HCT116 (cell line): Measurements from ENCODE around the gene LRP1. TPM values are rescaled to one million over a fixed set of nuclear protein-coding genes. Genes with fewer than 3 reads are reported as not detected.

Experiments used
- ATAC-seq: fragments of 200-7000 bp; cut with Tn5 transposase; 2 replicates; pipeline ENCODE4 v1.9.1; 2020; ENCODE audit warnings: mild to moderate bottlenecking, moderate library complexity
- BruUV-seq: library from RNA; stranded (reverse); fragments of 400-500 nt; replicated peaks from 2 replicates; lab custom pipeline; 2021; lab: Mats Ljungman, UMichigan
- CTCF ChIA-PET: fragments of 300-600 bp; sonication (Branson Sonifier 250); formaldehyde crosslinking; loops from one replicate; lab custom pipeline; 2021; ENCODE audit warnings: antibody characterized with exemption; lab: Charles Lee
- POLR2A ChIA-PET: fragments of 300-600, 350-600 bp; sonication (Branson Sonifier 250); formaldehyde crosslinking; loops from one replicate; lab custom pipeline; 2021; ENCODE audit warnings: antibody characterized with exemption; lab: Charles Lee
- RAD21 ChIA-PET, 2 experiments: fragments of 300-600 bp; sonication (Branson Sonifier 250); formaldehyde crosslinking; loops; one replicate each; lab custom pipeline; 2023; ENCODE audit warnings: low total read pairs in 2 of 2; ENCODE audit not compliant: uncharacterized antibody in 2 of 2, unreplicated experiment in 2 of 2, low non-redundant PET in 1 of 2; lab: Charles Lee
- DNase-seq: peaks from one replicate; pipeline ENCODE4 v3.0.0-alpha.2; 2010; ENCODE audit warnings: low read depth, low spot score
- H2AFZ ChIP-seq: fragments of 200-600 bp; shearing (Covaris generic), sonication (generic); 2 replicates; pipeline ENCODE4 v1.6.1; 2017; ENCODE audit warnings: low read depth, mixed run types, mixed read lengths, antibody characterized with exemption, low read length; ENCODE audit not compliant: poor library complexity, severe bottlenecking
- H3K27ac ChIP-seq: 2 replicates; pipeline ENCODE4 v1.5.1; 2012; ENCODE audit warnings: low read depth, low read length
- H3K27me3 ChIP-seq: fragments of 200-600 bp; sonication (generic); 2 replicates; pipeline ENCODE4 v1.6.1; 2016; ENCODE audit warnings: mixed run types, low read length, mixed read lengths; ENCODE audit not compliant: insufficient read depth
- H3K36me3 ChIP-seq, 2 experiments: fragments of 200-500 bp in 1 of 2; fragments of 200-600 bp in 1 of 2; sonication (Bioruptor generic) in 1 of 2; sonication (generic) in 1 of 2; 2 replicates each; pipeline versions ENCODE4 v1.5.1 to v1.6.1; 2014 to 2016; ENCODE audit warnings: low read length in 2 of 2, inconsistent platforms in 1 of 2, mixed read lengths in 1 of 2, mixed run types in 1 of 2; ENCODE audit not compliant: insufficient read depth in 2 of 2, control insufficient read depth in 1 of 2
- H3K4me1 ChIP-seq, 2 experiments: fragments of 200-600 bp in 1 of 2; sonication (generic) in 1 of 2; 2 replicates each; pipeline versions ENCODE4 v1.5.1 to v1.6.1; 2012 to 2017; ENCODE audit warnings: low read length in 2 of 2, inconsistent platforms in 1 of 2, mild to moderate bottlenecking in 1 of 2, mixed read lengths in 1 of 2, mixed run types in 1 of 2, moderate library complexity in 1 of 2; ENCODE audit not compliant: insufficient read depth in 2 of 2, control insufficient read depth in 1 of 2
- H3K4me2 ChIP-seq: fragments of 200-600 bp; sonication (generic); 2 replicates; pipeline ENCODE4 v1.6.1; 2017; ENCODE audit warnings: mixed run types, low read length, mixed read lengths
- H3K4me3 ChIP-seq, 2 experiments: fragments of 200-600 bp in 1 of 2; sonication (generic) in 1 of 2; replicated peaks in 1 of 2; 2 replicates each; pipeline ENCODE4 v1.5.1; 2011 to 2016; ENCODE audit warnings: low read length in 2 of 2, control low read depth in 1 of 2, low read depth in 1 of 2, mild to moderate bottlenecking in 1 of 2, mixed read lengths in 1 of 2, mixed run types in 1 of 2
- H3K79me2 ChIP-seq: fragments of 200-600 bp; sonication (generic); 2 replicates; pipeline ENCODE4 v1.6.1; 2017; ENCODE audit warnings: mild to moderate bottlenecking, mixed run types, low read length, moderate library complexity, mixed read lengths; ENCODE audit not compliant: insufficient read depth
- H3K9ac ChIP-seq: fragments of 200-600 bp; sonication (generic); 2 replicates; pipeline ENCODE4 v1.6.1; 2016; ENCODE audit warnings: low read length, mixed read lengths
- H3K9me2 ChIP-seq: fragments of 200-600 bp; sonication (generic), shearing (Covaris generic); 2 replicates; pipeline ENCODE4 v1.6.1; 2017; ENCODE audit warnings: mixed run types, mild to moderate bottlenecking, moderate library complexity; ENCODE audit not compliant: insufficient read depth
- H3K9me3 ChIP-seq, 2 experiments: fragments of 200-500 bp in 1 of 2; fragments of 200-600 bp in 1 of 2; sonication (Bioruptor generic) in 1 of 2; sonication (generic) in 1 of 2; 2 replicates each; pipeline ENCODE4 v1.6.1; 2014 to 2017; ENCODE audit warnings: low read length in 2 of 2, mixed read lengths in 2 of 2, inconsistent platforms in 1 of 2, low read depth in 1 of 2, mild to moderate bottlenecking in 1 of 2, mixed run types in 1 of 2, moderate library complexity in 1 of 2; ENCODE audit not compliant: control insufficient read depth in 1 of 2, insufficient read depth in 1 of 2
- H4K20me1 ChIP-seq: fragments of 200-600 bp; sonication (generic), shearing (Covaris generic); 2 replicates; pipeline ENCODE4 v1.6.1; 2017; ENCODE audit warnings: mixed run types, mild to moderate bottlenecking, moderate library complexity; ENCODE audit not compliant: insufficient read depth
- ATF3 ChIP-seq: IDR thresholded peaks from 2 replicates; pipeline ENCODE4 v1.6.1; 2012
- CBX3 ChIP-seq: IDR thresholded peaks from 2 replicates; pipeline ENCODE4 v1.6.1; 2012; ENCODE audit warnings: low read depth
- CEBPB ChIP-seq: IDR thresholded peaks from 2 replicates; pipeline ENCODE4 v1.6.1; 2012; ENCODE audit warnings: low read depth
- CTCF ChIP-seq, 3 experiments: fragments of 200-600 bp in 1 of 3; sonication (generic) in 1 of 3; IDR thresholded peaks in 2 of 3; conservative IDR thresholded peaks in 1 of 3; 2 replicates each; pipeline ENCODE4 v1.5.1; 2012 to 2017; ENCODE audit warnings: low read depth in 2 of 3, low read length in 2 of 3, antibody characterized with exemption in 1 of 3, borderline replicate concordance in 1 of 3, control low read depth in 1 of 3, mild to moderate bottlenecking in 1 of 3, mixed read lengths in 1 of 3, mixed run types in 1 of 3, moderate library complexity in 1 of 3; ENCODE audit not compliant: insufficient read depth in 1 of 3
- EGR1 ChIP-seq: IDR thresholded peaks from 2 replicates; pipeline ENCODE4 v1.6.1; 2012; ENCODE audit warnings: low read depth
- ELF1 ChIP-seq: IDR thresholded peaks from 2 replicates; pipeline ENCODE4 v1.6.1; 2012; ENCODE audit warnings: low read depth, borderline replicate concordance
- FOSL1 ChIP-seq: IDR thresholded peaks from 2 replicates; pipeline ENCODE4 v1.6.1; 2012; ENCODE audit warnings: low read depth
- JUND ChIP-seq: IDR thresholded peaks from 2 replicates; pipeline ENCODE4 v1.6.1; 2012
- REST ChIP-seq: IDR thresholded peaks from 2 replicates; pipeline ENCODE4 v1.6.1; 2012; ENCODE audit warnings: low read depth
- SIN3A ChIP-seq: IDR thresholded peaks from 2 replicates; pipeline ENCODE4 v1.6.1; 2012; ENCODE audit warnings: low read depth
- SP1 ChIP-seq: IDR thresholded peaks from 2 replicates; pipeline ENCODE4 v1.6.1; 2012; ENCODE audit warnings: low read depth
- TCF7L2 ChIP-seq: IDR thresholded peaks from 2 replicates; pipeline ENCODE4 v1.7.0; 2011; ENCODE audit warnings: borderline replicate concordance, inconsistent platforms; ENCODE audit not compliant: insufficient read depth, insufficient read length; ENCODE audit errors: extremely low read depth
- YY1 ChIP-seq: IDR thresholded peaks from 2 replicates; pipeline ENCODE4 v1.6.1; 2011; ENCODE audit warnings: low read length, low read depth, moderate library complexity, mild to moderate bottlenecking; ENCODE audit not compliant: insufficient replicate concordance; ENCODE audit errors: extremely low read depth
- ZBTB33 ChIP-seq: IDR thresholded peaks from 2 replicates; pipeline ENCODE4 v1.6.1; 2011; ENCODE audit warnings: mild to moderate bottlenecking, low read length, moderate library complexity; ENCODE audit not compliant: insufficient replicate concordance; ENCODE audit errors: extremely low read depth
- ZFX ChIP-seq: fragments of 450-650 bp; IDR thresholded peaks from 2 replicates; pipeline ENCODE4 v1.6.1; 2017
- intact Hi-C: fragments of 100-400 bp; cut with micrococcal nuclease; formaldehyde crosslinking; loops from 2 replicates; pipeline ENCODE4 v1.10.0; 2022
- total RNA-seq: library from RNA; stranded (reverse); gene quantifications from one replicate; pipeline ENCODE4 v1.2.1, GENCODE V29; 2021; ENCODE audit not compliant: unreplicated experiment

Gene LRP1
- total RNA-seq, 1 experiment from 2014 or later = 12.0 TPM

GRCh38 chr12:57133916-57134315 lies 5.6 kb downstream of the LRP1 start:
- no peaks in the 10 kb centered on the region for H3K36me3 ChIP-seq
- DNase-seq (no peak), ATAC-seq (no peak)
- H3K9me3 ChIP-seq = no peaks in the 10 kb centered on the region
- TF ChIP-seq ZFX = no peak
- no peak for TF ChIP-seq REST
- no peak for TF ChIP-seq ELF1
- TF ChIP-seq EGR1 = no peak
- TF ChIP-seq TCF7L2 = no peak
- no peak for TF ChIP-seq SIN3A
- TF ChIP-seq YY1 = no peak
- TF ChIP-seq ATF3 = no peak
- TF ChIP-seq CEBPB = no peak
- TF ChIP-seq JUND = no peak
- no peak for TF ChIP-seq CBX3
- TF ChIP-seq ZBTB33 = no peak
- no peak for TF ChIP-seq FOSL1
- no peak for TF ChIP-seq CTCF (IDR thresholded peaks at IDR 0.05 in 2 of 3, conservative IDR thresholded peaks at IDR 0.05 in 1 of 3; ENCODE audit: borderline replicate concordance in 1 of 3, insufficient read depth in 1 of 3, low read depth in 2 of 3, low read length in 2 of 3)
- TF ChIP-seq SP1 = no peak
- CTCF ChIA-PET = no interaction called here
- no TSS peak for BruUV-seq
- H3K27ac ChIP-seq = no peak overlapping the region
- H3K9ac ChIP-seq = no peak overlapping the region
- no peak overlapping the region for H2AFZ ChIP-seq
- RAD21 ChIA-PET = no interaction called here
- no peaks in the 10 kb centered on the region for H4K20me1 ChIP-seq
- intact Hi-C loops = no loop called here
- H3K4me3 ChIP-seq = no peak overlapping the region
- POLR2A ChIA-PET = no interaction called here
- H3K4me2 ChIP-seq = no peak overlapping the region
- H3K79me2 ChIP-seq = no peaks in the 10 kb centered on the region
- H3K9me2 ChIP-seq = no peaks in the 10 kb centered on the region
- peaks cover 0 to 18% of the 10 kb centered on the region in 2 experiments; a peak in 2 of 4 replicates for H3K4me1 ChIP-seq
- H3K27me3 ChIP-seq = no peaks in the 10 kb centered on the region
